ENCODE data around the gene IGFBP7. TPM values are rescaled to one million over a fixed set of nuclear protein-coding genes. Genes with fewer than 3 reads are reported as not detected.

IGFBP7 gene
- polyA plus RNA-seq, 1 donor from 2014 or later = not detected

GRCh38 chr4:57037982-57038604 is 72.1 kb downstream of the IGFBP7 start:
- no peak overlapping the region for H3K27ac Mint-ChIP-seq
- H3K4me1 Mint-ChIP-seq = no peaks in the 10 kb centered on the region
- no peaks in the 10 kb centered on the region for H3K36me3 Mint-ChIP-seq
- H3K27me3 Mint-ChIP-seq = peaks cover 2% of the 10 kb centered on the region
- H3K4me3 Mint-ChIP-seq = no peak overlapping the region
- H3K9me3 Mint-ChIP-seq = no peaks in the 10 kb centered on the region

GRCh38 chr4:57034520-57034919 is 75.7 kb downstream of the IGFBP7 start:
- peaks cover 2% of the 10 kb centered on the region for H3K27me3 Mint-ChIP-seq
- no peak overlapping the region for H3K27ac Mint-ChIP-seq
- H3K4me1 Mint-ChIP-seq = no peaks in the 10 kb centered on the region
- H3K36me3 Mint-ChIP-seq = peaks cover 1% of the 10 kb centered on the region
- no peak overlapping the region for H3K4me3 Mint-ChIP-seq
- no peaks in the 10 kb centered on the region for H3K9me3 Mint-ChIP-seq

- H3K4me3 Mint-ChIP-seq = no peak overlapping the region
- no peaks in the 10 kb centered on the region for H3K9me3 Mint-ChIP-seq
- peaks cover 4% of the 10 kb centered on the region for H3K36me3 Mint-ChIP-seq
- no peaks in the 10 kb centered on the region for H3K27me3 Mint-ChIP-seq
- H3K4me1 Mint-ChIP-seq = no peaks in the 10 kb centered on the region
- no peak overlapping the region for H3K27ac Mint-ChIP-seq
Observed at GRCh38 chr4:57023104-57023503, 87.1 kb downstream of the IGFBP7 start.

GRCh38 chr4:57020467-57021101 is 89.6 kb downstream of the IGFBP7 start:
- H3K4me1 Mint-ChIP-seq = no peaks in the 10 kb centered on the region
- no peak overlapping the region for H3K4me3 Mint-ChIP-seq
- no peaks in the 10 kb centered on the region for H3K9me3 Mint-ChIP-seq
- H3K27ac Mint-ChIP-seq = no peak overlapping the region
- peaks cover 4% of the 10 kb centered on the region for H3K36me3 Mint-ChIP-seq
- no peaks in the 10 kb centered on the region for H3K27me3 Mint-ChIP-seq

- no peaks in the 10 kb centered on the region for H3K27me3 Mint-ChIP-seq
- H3K4me1 Mint-ChIP-seq = no peaks in the 10 kb centered on the region
- H3K36me3 Mint-ChIP-seq = peaks cover 5% of the 10 kb centered on the region
- no peak overlapping the region for H3K4me3 Mint-ChIP-seq
- H3K9me3 Mint-ChIP-seq = no peaks in the 10 kb centered on the region
- H3K27ac Mint-ChIP-seq = no peak overlapping the region
Observed at GRCh38 chr4:57018980-57019379, 91.2 kb downstream of the IGFBP7 start.

GRCh38 chr4:57013543-57014120 is 96.6 kb downstream of the IGFBP7 start:
- Mint-ChIP-seq H3K4me3 (no peak overlapping the region), H3K27ac (no peak overlapping the region), H3K36me3 (peaks cover 2% of the 10 kb centered on the region), H3K4me1 (no peaks in the 10 kb centered on the region), H3K27me3 (no peaks in the 10 kb centered on the region), H3K9me3 (no peaks in the 10 kb centered on the region)

- Mint-ChIP-seq H3K4me1 (peaks cover 0 to 5% (median 3%) of the 10 kb centered on the region in 3 donors), H3K27ac (no peak overlapping the region), H3K36me3 (peaks cover 6% of the 10 kb centered on the region), H3K27me3 (no peaks in the 10 kb centered on the region), H3K9me3 (no peaks in the 10 kb centered on the region), H3K4me3 (no peak overlapping the region)
Observed at GRCh38 chr4:56999751-57000150, 110.4 kb downstream of the IGFBP7 start.

- Mint-ChIP-seq H3K27ac (no peak overlapping the region), H3K9me3 (no peaks in the 10 kb centered on the region), H3K4me3 (no peak overlapping the region), H3K4me1 (peaks cover 3 to 13% (median 8%) of the 10 kb centered on the region in 3 donors), H3K27me3 (no peaks in the 10 kb centered on the region), H3K36me3 (peaks cover 5% of the 10 kb centered on the region)
Observed at GRCh38 chr4:56995525-56995924, 114.7 kb downstream of the IGFBP7 start.

GRCh38 chr4:56990109-56990905 is 119.9 kb downstream of the IGFBP7 start:
- Mint-ChIP-seq H3K4me1 (peaks cover 4 to 23% (median 6%) of the 10 kb centered on the region in 3 donors), H3K27me3 (no peaks in the 10 kb centered on the region), H3K9me3 (no peaks in the 10 kb centered on the region), H3K4me3 (no peak overlapping the region), H3K36me3 (peaks cover 6% of the 10 kb centered on the region), H3K27ac (peak overlapping the region in 1 of 3 donors; percentile 14)

- Mint-ChIP-seq H3K27me3 (no peaks in the 10 kb centered on the region), H3K4me3 (no peak overlapping the region), H3K9me3 (no peaks in the 10 kb centered on the region), H3K36me3 (peaks cover 3% of the 10 kb centered on the region), H3K27ac (no peak overlapping the region), H3K4me1 (peaks cover 7 to 32% (median 15%) of the 10 kb centered on the region in 3 donors)
Observed at GRCh38 chr4:56986952-56987351, 123.2 kb downstream of the IGFBP7 start.

GRCh38 chr4:56986192-56986591 is 124.0 kb downstream of the IGFBP7 start:
- Mint-ChIP-seq H3K36me3 (peaks cover 3% of the 10 kb centered on the region), H3K9me3 (no peaks in the 10 kb centered on the region), H3K27ac (no peak overlapping the region), H3K4me3 (no peak overlapping the region), H3K4me1 (peaks cover 13 to 33% (median 22%) of the 10 kb centered on the region in 3 donors), H3K27me3 (no peaks in the 10 kb centered on the region)

- H3K36me3 Mint-ChIP-seq = peaks cover 8% of the 10 kb centered on the region
- peaks cover 30 to 38% (median 30%) of the 10 kb centered on the region in 3 donors for H3K4me1 Mint-ChIP-seq
- H3K9me3 Mint-ChIP-seq = no peaks in the 10 kb centered on the region
- H3K27ac Mint-ChIP-seq = peak overlapping the region in 2 of 3 donors; percentile 3 to 51
- peak overlapping the region in 2 of 4 donors; percentile 65 to 94 for H3K4me3 Mint-ChIP-seq
- H3K27me3 Mint-ChIP-seq = no peaks in the 10 kb centered on the region
Observed at GRCh38 chr4:56981795-56982201, 128.4 kb downstream of the IGFBP7 start.
